CD4-positive, alpha-beta T cell (primary cell): ENCODE measurements around the gene MMP21. TPM values are rescaled to one million over a fixed set of nuclear protein-coding genes. Genes with fewer than 3 reads are reported as not detected.

ENCODE experiments used
- ATAC-seq: fragments of 200-7000 bp; cut with Tn5 transposase; one replicate; pipeline ENCODE4 v1.10.0; 2022; ENCODE audit warnings: mild to moderate bottlenecking; ENCODE audit not compliant: poor library complexity
- CTCF ChIA-PET: fragments of 350-600 bp; sonication (Branson Sonifier 250); formaldehyde crosslinking; loops from one replicate; lab custom pipeline; 2021; ENCODE audit warnings: antibody characterized with exemption, inconsistent platforms; lab: Charles Lee
- POLR2A ChIA-PET: fragments of 350-600 bp; sonication (Branson Sonifier 250); formaldehyde crosslinking; loops from one replicate; lab custom pipeline; 2021; ENCODE audit warnings: antibody characterized with exemption, inconsistent platforms; lab: Charles Lee
- DNase-seq, 14 experiments: peaks; one replicate each; pipeline ENCODE4 v3.0.0-alpha.2; 2013 to 2020; ENCODE audit warnings: mixed read lengths in 2 of 14
- H3K27ac ChIP-seq, 2 donors: one replicate each; pipeline versions ENCODE4 v1.5.1 to v1.7.0; 2013; ENCODE audit warnings: low read length in 2 of 2, low read depth in 1 of 2, mild to moderate bottlenecking in 1 of 2
- H3K27me3 ChIP-seq, 2 experiments: 1 replicate in 1 of 2; 2 replicates in 1 of 2; pipeline versions ENCODE4 v1.6.1 to v1.7.0; 2013; ENCODE audit warnings: low read length in 2 of 2, control low read depth in 1 of 2, mild to moderate bottlenecking in 1 of 2, moderate library complexity in 1 of 2; ENCODE audit not compliant: insufficient read depth in 2 of 2, control insufficient read depth in 1 of 2
- H3K36me3 ChIP-seq: one replicate; pipeline ENCODE4 v1.6.1; 2013; ENCODE audit warnings: low read length, control low read depth; ENCODE audit not compliant: insufficient read depth
- H3K4me1 ChIP-seq: one replicate; pipeline ENCODE4 v1.6.1; 2013; ENCODE audit warnings: low read length, control low read depth; ENCODE audit not compliant: insufficient read depth
- H3K4me3 ChIP-seq: one replicate; pipeline ENCODE4 v1.5.1; 2013; ENCODE audit warnings: mild to moderate bottlenecking, low read length, moderate library complexity
- H3K9me3 ChIP-seq, 2 experiments: 1 replicate in 1 of 2; 2 replicates in 1 of 2; pipeline versions ENCODE4 v1.6.1 to v1.7.0; 2013; ENCODE audit warnings: low read length in 2 of 2, mild to moderate bottlenecking in 2 of 2, control low read depth in 1 of 2, moderate library complexity in 1 of 2; ENCODE audit not compliant: control insufficient read depth in 1 of 2, insufficient read depth in 1 of 2
- H3K27ac Mint-ChIP-seq: one replicate; pipeline ENCODE4 v1.8.0; 2020; ENCODE audit warnings: mixed read lengths
- H3K27me3 Mint-ChIP-seq: one replicate; pipeline ENCODE4 v1.8.0; 2021; ENCODE audit warnings: mixed read lengths
- H3K36me3 Mint-ChIP-seq: one replicate; pipeline ENCODE4 v1.8.0; 2021; ENCODE audit warnings: low read depth, mixed read lengths
- H3K4me1 Mint-ChIP-seq: one replicate; pipeline ENCODE4 v1.8.0; 2021; ENCODE audit warnings: low read depth, mixed read lengths
- H3K4me3 Mint-ChIP-seq: one replicate; pipeline ENCODE4 v1.8.0; 2020; ENCODE audit warnings: mild to moderate bottlenecking, mixed read lengths
- H3K9me3 Mint-ChIP-seq: one replicate; pipeline ENCODE4 v1.8.0; 2020; ENCODE audit warnings: mixed read lengths
- intact Hi-C, 2 experiments: fragments of 100-400 bp; cut with DNase I in 1 of 2; cut with micrococcal nuclease in 1 of 2; formaldehyde crosslinking; loops; one replicate each; pipeline versions ENCODE4 v1.15.1 to v1.9.0; 2023 to 2025; cut with DNase I, micrococcal nuclease
- total RNA-seq, 174 experiments: library from RNA in 2 of 174; stranded (reverse) in 2 of 174; gene quantifications; one replicate each; pipeline ENCODE4 v1.2.3 and lab custom pipeline; 2021 to 2026
- TF ChIP-seq, protein P1 (sequence below): fragments of 200-600 bp; IDR thresholded peaks from one replicate; pipeline ENCODE4 v1.8.0; 2022; ENCODE audit warnings: antibody characterized with exemption, mild to moderate bottlenecking

Gene MMP21
- total RNA-seq, 2 experiments from 2014 or later: 0.16 to 0.34 TPM

- ChIA-PET POLR2A (no interaction called here), CTCF (no interaction called here)
- Histone ChIP-seq H3K27me3 (no peaks in the 10 kb centered on the region), H3K4me1 (no peaks in the 10 kb centered on the region), H3K36me3 (peaks cover 98% of the 10 kb centered on the region), H3K4me3 (no peak overlapping the region), H3K9me3 (no peaks in the 10 kb centered on the region), H3K27ac (no peak overlapping the region)
- H3K36me3 Mint-ChIP-seq: peaks cover 100% of the 10 kb centered on the region
- intact Hi-C loops: no loop called here
- H3K27ac Mint-ChIP-seq: no peak overlapping the region
- ATAC-seq: no peak
- TF ChIP-seq, protein P1, sequence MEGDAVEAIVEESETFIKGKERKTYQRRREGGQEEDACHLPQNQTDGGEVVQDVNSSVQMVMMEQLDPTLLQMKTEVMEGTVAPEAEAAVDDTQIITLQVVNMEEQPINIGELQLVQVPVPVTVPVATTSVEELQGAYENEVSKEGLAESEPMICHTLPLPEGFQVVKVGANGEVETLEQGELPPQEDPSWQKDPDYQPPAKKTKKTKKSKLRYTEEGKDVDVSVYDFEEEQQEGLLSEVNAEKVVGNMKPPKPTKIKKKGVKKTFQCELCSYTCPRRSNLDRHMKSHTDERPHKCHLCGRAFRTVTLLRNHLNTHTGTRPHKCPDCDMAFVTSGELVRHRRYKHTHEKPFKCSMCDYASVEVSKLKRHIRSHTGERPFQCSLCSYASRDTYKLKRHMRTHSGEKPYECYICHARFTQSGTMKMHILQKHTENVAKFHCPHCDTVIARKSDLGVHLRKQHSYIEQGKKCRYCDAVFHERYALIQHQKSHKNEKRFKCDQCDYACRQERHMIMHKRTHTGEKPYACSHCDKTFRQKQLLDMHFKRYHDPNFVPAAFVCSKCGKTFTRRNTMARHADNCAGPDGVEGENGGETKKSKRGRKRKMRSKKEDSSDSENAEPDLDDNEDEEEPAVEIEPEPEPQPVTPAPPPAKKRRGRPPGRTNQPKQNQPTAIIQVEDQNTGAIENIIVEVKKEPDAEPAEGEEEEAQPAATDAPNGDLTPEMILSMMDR: no peak
- no peaks in the 10 kb centered on the region for H3K27me3 Mint-ChIP-seq
- no peak overlapping the region for H3K4me3 Mint-ChIP-seq
- no peaks in the 10 kb centered on the region for H3K4me1 Mint-ChIP-seq
- no peaks in the 10 kb centered on the region for H3K9me3 Mint-ChIP-seq
- DNase-seq: no peak
Measured at GRCh38 chr10:125738206-125738605, 37.4 kb downstream of the MMP21 start.

- ATAC-seq (no peak), DNase-seq (no peak)
- Histone ChIP-seq H3K27ac (no peak overlapping the region), H3K36me3 (peaks cover 99% of the 10 kb centered on the region), H3K4me3 (no peak overlapping the region), H3K4me1 (no peaks in the 10 kb centered on the region), H3K9me3 (no peaks in the 10 kb centered on the region), H3K27me3 (no peaks in the 10 kb centered on the region)
- Mint-ChIP-seq H3K4me1 (no peaks in the 10 kb centered on the region), H3K27ac (no peak overlapping the region), H3K27me3 (no peaks in the 10 kb centered on the region), H3K4me3 (no peak overlapping the region), H3K36me3 (peaks cover 100% of the 10 kb centered on the region), H3K9me3 (no peaks in the 10 kb centered on the region)
- intact Hi-C loops: no loop called here
- ChIA-PET POLR2A (no interaction called here), CTCF (no interaction called here)
- TF ChIP-seq, protein P1: no peak
Measured at GRCh38 chr10:125734823-125735222, 40.8 kb downstream of the MMP21 start.

- intact Hi-C loops: no loop called here
- Mint-ChIP-seq H3K4me3 (no peak overlapping the region), H3K27me3 (no peaks in the 10 kb centered on the region), H3K9me3 (no peaks in the 10 kb centered on the region), H3K4me1 (no peaks in the 10 kb centered on the region), H3K36me3 (peaks cover 100% of the 10 kb centered on the region), H3K27ac (no peak overlapping the region)
- ATAC-seq (no peak), DNase-seq (no peak)
- no peaks in the 10 kb centered on the region for H3K4me1 ChIP-seq
- peaks cover 99% of the 10 kb centered on the region for H3K36me3 ChIP-seq
- CTCF ChIA-PET: no interaction called here
- POLR2A ChIA-PET: no interaction called here
- H3K9me3 ChIP-seq: no peaks in the 10 kb centered on the region
- no peaks in the 10 kb centered on the region for H3K27me3 ChIP-seq
- TF ChIP-seq, protein P1: no peak
- H3K4me3 ChIP-seq: no peak overlapping the region
- H3K27ac ChIP-seq: no peak overlapping the region
Measured at GRCh38 chr10:125734148-125734547, 41.5 kb downstream of the MMP21 start.
